Loucy (cell line): ENCODE measurements around the gene HBP1.

Experiments used
- H2AFZ ChIP-seq: fragments of 200-600 bp; sonication (generic); 2 replicates; pipeline ENCODE4 v1.6.0; 2016; ENCODE audit warnings: antibody characterized with exemption, mild to moderate bottlenecking, low read length, moderate library complexity
- H3F3A ChIP-seq: fragments of 200-600 bp; 2 replicates; pipeline ENCODE4 v1.6.0; 2016; ENCODE audit warnings: antibody characterized with exemption, low read depth, mild to moderate bottlenecking
- H3K27me3 ChIP-seq: fragments of 200-600 bp; sonication (generic); 2 replicates; pipeline ENCODE4 v1.6.1; 2014; ENCODE audit warnings: low read length, mild to moderate bottlenecking; ENCODE audit not compliant: insufficient read depth, poor library complexity, severe bottlenecking
- H3K36me3 ChIP-seq: fragments of 200-600 bp; sonication (generic); 2 replicates; pipeline ENCODE4 v1.6.1; 2016; ENCODE audit warnings: low read length; ENCODE audit not compliant: insufficient read depth
- H3K4me1 ChIP-seq: fragments of 200-600 bp; sonication (generic); 2 replicates; pipeline ENCODE4 v1.5.1; 2014; ENCODE audit warnings: low read length, mild to moderate bottlenecking; ENCODE audit not compliant: insufficient read depth, poor library complexity, severe bottlenecking
- H3K4me2 ChIP-seq: fragments of 200-600 bp; sonication (generic); 2 replicates; pipeline ENCODE4 v1.6.0; 2014; ENCODE audit warnings: antibody characterized with exemption, low read length, low read depth, mild to moderate bottlenecking; ENCODE audit not compliant: poor library complexity, severe bottlenecking
- H3K4me3 ChIP-seq: fragments of 200-600 bp; sonication (generic); 2 replicates; pipeline ENCODE4 v1.5.1; 2014; ENCODE audit warnings: low read length, mild to moderate bottlenecking, mixed read lengths; ENCODE audit not compliant: poor library complexity, severe bottlenecking
- H3K79me2 ChIP-seq: fragments of 200-600 bp; sonication (generic); 2 replicates; pipeline ENCODE4 v1.6.1; 2014; ENCODE audit warnings: low read length; ENCODE audit not compliant: insufficient read depth
- H3K9ac ChIP-seq: fragments of 200-600 bp; sonication (generic); 2 replicates; pipeline ENCODE4 v1.6.0; 2014; ENCODE audit warnings: mild to moderate bottlenecking, low read depth, low read length, moderate library complexity; ENCODE audit not compliant: poor library complexity, severe bottlenecking
- H3K9me2 ChIP-seq: fragments of 200-600 bp; sonication (generic); replicated peaks from 2 replicates; pipeline ENCODE4 v1.6.1; 2016; ENCODE audit warnings: low read depth, low read length, mixed read lengths
- H3K9me3 ChIP-seq: fragments of 200-600 bp; sonication (generic); 2 replicates; pipeline ENCODE4 v1.6.1; 2014; ENCODE audit warnings: mild to moderate bottlenecking, antibody characterized with exemption, low read length, low read depth; ENCODE audit not compliant: insufficient read depth
- H4K20me1 ChIP-seq: fragments of 200-600 bp; sonication (generic); 2 replicates; pipeline ENCODE4 v1.6.0; 2014; ENCODE audit warnings: antibody characterized with exemption, low read length, mild to moderate bottlenecking; ENCODE audit not compliant: insufficient read depth, poor library complexity, severe bottlenecking
- CTCF ChIP-seq: fragments of 200-600 bp; sonication (generic); conservative IDR thresholded peaks from 2 replicates; pipeline ENCODE4 v1.5.1; 2014; ENCODE audit warnings: mild to moderate bottlenecking, antibody characterized with exemption, low read length
- EZH2phosphoT487 ChIP-seq: fragments of 200-600 bp; IDR thresholded peaks from 2 replicates; pipeline ENCODE4 v1.6.1; 2018; ENCODE audit warnings: antibody characterized with exemption, mild to moderate bottlenecking, moderate library complexity, borderline replicate concordance

The HBP1 gene

GRCh38 chr7:107208024-107208521 is 39.3 kb downstream of the HBP1 start:
- H2AFZ ChIP-seq: no peak overlapping the region
- H3K9ac ChIP-seq: no peak overlapping the region
- H3K36me3 ChIP-seq: peaks cover 59% of the 10 kb centered on the region; the same call in 1 of the 2 replicates

GRCh38 chr7:107208563-107208962 is 39.8 kb downstream of the HBP1 start:
- TF ChIP-seq CTCF (no peak), EZH2phosphoT487 (no peak)
- Histone ChIP-seq H3K9me3 (no peaks in the 10 kb centered on the region), H3K9ac (no peak overlapping the region), H3K4me2 (no peak overlapping the region), H3K36me3 (peaks cover 55% of the 10 kb centered on the region; the same call in 1 of the 2 replicates), H3F3A (no peaks in the 10 kb centered on the region), H3K27me3 (no peaks in the 10 kb centered on the region), H3K9me2 (no peaks in the 10 kb centered on the region), H3K4me3 (no peak overlapping the region), H2AFZ (no peak overlapping the region), H3K79me2 (no peaks in the 10 kb centered on the region), H3K4me1 (no peaks in the 10 kb centered on the region), H4K20me1 (no peaks in the 10 kb centered on the region)

More at GRCh38 chr7:107208024-107208521, 39.3 kb downstream of the HBP1 start:
- Histone ChIP-seq H3K9me3 (no peaks in the 10 kb centered on the region), H4K20me1 (no peaks in the 10 kb centered on the region), H3K27me3 (no peaks in the 10 kb centered on the region), H3K4me1 (no peaks in the 10 kb centered on the region), H3K9me2 (no peaks in the 10 kb centered on the region), H3K4me2 (no peak overlapping the region), H3F3A (no peaks in the 10 kb centered on the region), H3K79me2 (no peaks in the 10 kb centered on the region), H3K4me3 (no peak overlapping the region)
- TF ChIP-seq CTCF (no peak), EZH2phosphoT487 (no peak)

GRCh38 chr7:107209565-107209964 is 40.8 kb downstream of the HBP1 start:
- H3K9me3 ChIP-seq: no peaks in the 10 kb centered on the region; the same call in 1 of the 2 replicates
- H3F3A ChIP-seq: no peaks in the 10 kb centered on the region
- no peak overlapping the region for H3K4me2 ChIP-seq
- no peaks in the 10 kb centered on the region for H3K79me2 ChIP-seq
- no peaks in the 10 kb centered on the region for H3K9me2 ChIP-seq
- H2AFZ ChIP-seq: no peak overlapping the region
- no peak overlapping the region for H3K9ac ChIP-seq
- H3K4me3 ChIP-seq: no peak overlapping the region
- no peaks in the 10 kb centered on the region for H3K27me3 ChIP-seq
- H3K4me1 ChIP-seq: no peaks in the 10 kb centered on the region
- H4K20me1 ChIP-seq: no peaks in the 10 kb centered on the region
- TF ChIP-seq CTCF (no peak), EZH2phosphoT487 (no peak)
- peaks cover 49% of the 10 kb centered on the region; the same call in 1 of the 2 replicates for H3K36me3 ChIP-seq
